K562 (cell line): Measurements from ENCODE around the gene G6PC2. TPM values are rescaled to one million over a fixed set of nuclear protein-coding genes. Genes with fewer than 3 reads are reported as not detected.

Experiments used
- ATAC-seq: fragments of 200-7000 bp; cut with Tn5 transposase; 3 replicates; pipeline ENCODE4 v1.9.1; 2020; ENCODE audit warnings: moderate library complexity
- BruUV-seq: library from RNA; stranded (reverse); fragments of 400-500 nt; replicated peaks from 2 replicates; lab custom pipeline; 2021; lab: Mats Ljungman, UMichigan
- CTCF ChIA-PET: fragments of 300-600 bp; formaldehyde crosslinking; extraction: SDS; loops from one replicate; lab custom pipeline; 2021; ENCODE audit warnings: low intra/inter-chr PET ratio; lab: Yijun Ruan, JAX
- POLR2A ChIA-PET: fragments of 300-600, 350-650 bp; sonication (Branson Sonifier 250); formaldehyde crosslinking; extraction: SDS; loops from one replicate; lab custom pipeline; 2021; ENCODE audit warnings: antibody characterized with exemption, inconsistent platforms; lab: Yijun Ruan, JAX
- DNase-seq, 4 experiments: peaks; one replicate each; pipeline versions ENCODE4 v3.0.0 to v3.0.0-alpha.2; 2011 to 2018; ENCODE audit warnings: low spot score in 3 of 4, mixed read lengths in 3 of 4; ENCODE audit errors: extremely low read depth in 1 of 4
- FAIRE-seq: peaks from 2 replicates; lab custom pipeline; 2011; peaks lifted over from hg19 to GRCh38; lab: Jason Lieb, UNC
- H2AFZ ChIP-seq: 2 replicates; pipeline ENCODE4 v1.6.0; 2011; ENCODE audit warnings: low read depth, low read length, control low read depth, inconsistent platforms
- H3K27ac ChIP-seq: fragments of 200-600 bp; 3 replicates; pipeline ENCODE4 v1.8.0; 2011; ENCODE audit warnings: low read depth, mild to moderate bottlenecking, control low read depth, inconsistent platforms, low read length, moderate library complexity, mixed read lengths; ENCODE audit errors: extremely low read depth
- H3K27me3 ChIP-seq, 2 experiments: fragments of 300-600 bp in 1 of 2; 2 replicates in 1 of 2; 3 replicates in 1 of 2; pipeline versions ENCODE4 v1.6.0 to v1.8.0; 2011; ENCODE audit warnings: inconsistent platforms in 2 of 2, low read length in 2 of 2, mild to moderate bottlenecking in 1 of 2, mixed read lengths in 1 of 2, moderate library complexity in 1 of 2; ENCODE audit not compliant: control insufficient read depth in 2 of 2, insufficient read depth in 2 of 2
- H3K36me3 ChIP-seq: fragments of 300-600 bp; 3 replicates; pipeline ENCODE4 v1.8.0; 2011; ENCODE audit warnings: mild to moderate bottlenecking, low read length, inconsistent platforms; ENCODE audit not compliant: control insufficient read depth, insufficient read depth
- H3K4me1 ChIP-seq, 2 experiments: fragments of 200-600 bp in 1 of 2; replicated peaks in 1 of 2; 2 replicates in 1 of 2; 3 replicates in 1 of 2; pipeline versions ENCODE4 v1.5.1 to v1.8.0; 2011; ENCODE audit warnings: inconsistent platforms in 2 of 2, low read length in 2 of 2, mild to moderate bottlenecking in 1 of 2, mixed read lengths in 1 of 2, moderate library complexity in 1 of 2; ENCODE audit not compliant: control insufficient read depth in 2 of 2, insufficient read depth in 2 of 2
- H3K4me2 ChIP-seq: 2 replicates; pipeline ENCODE4 v1.6.1; 2011; ENCODE audit warnings: low read length, control low read depth, inconsistent platforms, mixed read lengths; ENCODE audit not compliant: insufficient read depth
- H3K4me3 ChIP-seq: fragments of 200-600 bp; sonication (generic), shearing (Covaris generic); 2 replicates; pipeline ENCODE4 v1.5.1; 2016; ENCODE audit warnings: control low read depth, inconsistent platforms
- H3K79me2 ChIP-seq: fragments of 200-600 bp; 3 replicates; pipeline ENCODE4 v1.8.0; 2011; ENCODE audit warnings: low read length, inconsistent platforms; ENCODE audit not compliant: control insufficient read depth, insufficient read depth
- H3K9ac ChIP-seq, 2 experiments: 2 replicates each; pipeline versions ENCODE4 v1.6.0 to v1.6.1; 2011; ENCODE audit warnings: low read depth in 2 of 2, low read length in 2 of 2, control low read depth in 1 of 2, inconsistent platforms in 1 of 2, mild to moderate bottlenecking in 1 of 2, mixed read lengths in 1 of 2; ENCODE audit not compliant: insufficient read depth in 1 of 2
- H3K9me1 ChIP-seq: one replicate; pipeline ENCODE4 v1.6.0; 2011; ENCODE audit warnings: inconsistent platforms, mild to moderate bottlenecking, low read length, moderate library complexity; ENCODE audit not compliant: control insufficient read depth, insufficient read depth
- H3K9me3 ChIP-seq: replicated peaks from 2 replicates; pipeline ENCODE4 v1.5.1; 2011; ENCODE audit warnings: low read depth, low read length, inconsistent platforms; ENCODE audit not compliant: control insufficient read depth, insufficient read depth
- H4K20me1 ChIP-seq: replicated peaks from 2 replicates; pipeline ENCODE4 v1.6.1; 2011; ENCODE audit warnings: low read length, inconsistent platforms, mixed read lengths; ENCODE audit not compliant: control insufficient read depth, insufficient read depth
- CXXC5 ChIP-seq: fragments of 250-450 bp; sonication (Bioruptor Pico); IDR thresholded peaks from 2 replicates; pipeline ENCODE4 v1.8.0; 2022; ENCODE audit warnings: inconsistent platforms, mild to moderate bottlenecking, moderate library complexity
- ID3 ChIP-seq, 2 experiments: fragments of 250-450 bp in 1 of 2; fragments of 450-650 bp in 1 of 2; sonication (Bioruptor Pico) in 1 of 2; IDR thresholded peaks; 2 replicates each; pipeline versions ENCODE4 v1.6.1 to v1.8.0; 2016 to 2021; ENCODE audit warnings: mild to moderate bottlenecking in 2 of 2, moderate library complexity in 2 of 2, missing compliant biosample characterization in 1 of 2, missing genetic modification characterization in 1 of 2
- IRF1 ChIP-seq: sonication (generic); formaldehyde crosslinking; IDR thresholded peaks from 2 replicates; pipeline ENCODE4 v1.8.0; 2022; ENCODE audit warnings: missing genetic modification reagents, mild to moderate bottlenecking, borderline replicate concordance
- MITF ChIP-seq: IDR thresholded peaks from 2 replicates; pipeline ENCODE4 v1.6.1; 2014; ENCODE audit warnings: antibody characterized with exemption
- NR2C1 ChIP-seq, 2 experiments: fragments of 450-650 bp; IDR thresholded peaks; 2 replicates each; pipeline ENCODE4 v1.6.1; 2017; ENCODE audit warnings: mild to moderate bottlenecking in 2 of 2, antibody characterized with exemption in 1 of 2, inconsistent platforms in 1 of 2, missing compliant biosample characterization in 1 of 2, missing genetic modification characterization in 1 of 2
- WGBS: fragments of 100-300 bp; shearing (Covaris generic); methylation state at CpG from one replicate; pipeline ENCODE4 v1.1.6; 2016; ENCODE audit warnings: low coverage, mixed read lengths; ENCODE audit not compliant: insufficient coverage; ENCODE audit errors: missing lambda C conversion rate; 5-methylcytosine and 5-hydroxymethylcytosine counted together
- in situ Hi-C: fragments of 300-500 bp; cut with MboI; formaldehyde crosslinking; loops from 4 replicates; pipeline ENCODE4 v1.15.0; 2018; ENCODE audit warnings: inconsistent platforms, mixed read lengths
- intact Hi-C: fragments of 100-400 bp; cut with micrococcal nuclease; formaldehyde crosslinking; loops from 2 replicates; pipeline ENCODE4 v1.14.2; 2022
- polyA plus RNA-seq, 8 experiments: library from polyadenylated mRNA; depleted of rRNA in 4 of 8; stranded (reverse) in 5 of 8; unstranded in 3 of 8; fragments of >200 nt; fragmentation: Nextera tagmentation in 2 of 8; fragmentation: Illumina TruSeq in 1 of 8; extraction: Ambion mirVana in 2 of 8; extraction: Trizol in 1 of 8; gene quantifications; 2 replicates each; pipeline versions ENCODE4 v1.2.1 to v1.2.3, GENCODE V29; 2011 to 2014; ENCODE audit warnings: inconsistent platforms in 1 of 8, missing spikeins in 1 of 8
- total RNA-seq, 7 experiments: library from RNA; depleted of rRNA in 6 of 7; stranded (reverse); fragments of >200 nt in 6 of 7; fragmentation: Illumina TruSeq in 2 of 7; extraction: Trizol in 2 of 7; gene quantifications; 2 replicates each; pipeline versions ENCODE4 v1.2.1 to v1.2.3, GENCODE V29; 2011 to 2021; ENCODE audit warnings: low replicate concordance in 1 of 7

The G6PC2 gene
- total and polyA plus RNA-seq, 9 of the 15 experiments (the other 6 are each of a cell fraction or from before 2014, with no cell fraction given): 0.03 to 0.15 TPM; not detected in 7

- POLR2A ChIA-PET: interaction anchor here (0.5 to 2.4 kb wide), 3 partner anchors 10 to 91 kb away, joined by 3 to 9 read pairs (median 3); no protein-coding TSS in a partner anchor
Measured at GRCh38 chr2:168934826-168935225, 33.7 kb downstream of the G6PC2 start.

More at GRCh38 chr2:168934826-168935225, 33.7 kb downstream of the G6PC2 start:
- Histone ChIP-seq H2AFZ (peak overlapping the region; percentile 78), H3K4me2 (peak overlapping the region; percentile 4; the same call in 1 of the 2 replicates), H3K27me3 (no peaks in the 10 kb centered on the region), H3K4me3 (no peak overlapping the region), H3K79me2 (no peaks in the 10 kb centered on the region), H3K9me1 (no peaks in the 10 kb centered on the region), H3K9ac (no peak overlapping the region), H4K20me1 (no peaks in the 10 kb centered on the region), H3K36me3 (no peaks in the 10 kb centered on the region; the same call in 2 of the 3 replicates), H3K4me1 (peaks cover 5 to 42% of the 10 kb centered on the region in 2 experiments), H3K9me3 (no peaks in the 10 kb centered on the region), H3K27ac (peak overlapping the region; percentile 78; the same call in 2 of the 3 replicates)
- intact Hi-C loops: loop anchor here (5.0 kb wide), 2 partner anchors 83 to 588 kb away; no protein-coding TSS in a partner anchor
- in situ Hi-C loops: no loop called here
- no peak for FAIRE-seq
- WGBS: 58% methylated on average over 2 of the region's 2 CpGs
- peak; percentile 1; the same call in 2 of the 3 replicates for ATAC-seq
- DNase-seq: no peak
- TF ChIP-seq MITF: no peak
- no peak for TF ChIP-seq IRF1 (CRISPR knock-in tag)
- TF ChIP-seq CXXC5 (CRISPR knock-in tag): 0 out of 2 replicates have a peak, but pooled peaks have one; percentile 5
- no peak for TF ChIP-seq ID3 (CRISPR knock-in tag; IDR thresholded peaks at IDR 0.05)
- TF ChIP-seq ID3 (tag; IDR thresholded peaks at IDR 0.05): 0 out of 2 replicates have a peak, but pooled peaks have one; percentile 15
- no peak for TF ChIP-seq NR2C1 (IDR thresholded peaks at IDR 0.05)
- TF ChIP-seq NR2C1 (tag; IDR thresholded peaks at IDR 0.05): no peak
- CTCF ChIA-PET: no interaction called here
- no TSS peak for BruUV-seq
